Femur (tissue), 1 donor: ENCODE results near the gene ACTRT2.
A peak's percentile ranks its signal among the peaks of the same experiment; 100 is the strongest.

ENCODE experiments used
- DNase-seq: peaks from one replicate; pipeline ENCODE4 v3.0.0-alpha.2; 2017

ACTRT2 gene

DNA sequence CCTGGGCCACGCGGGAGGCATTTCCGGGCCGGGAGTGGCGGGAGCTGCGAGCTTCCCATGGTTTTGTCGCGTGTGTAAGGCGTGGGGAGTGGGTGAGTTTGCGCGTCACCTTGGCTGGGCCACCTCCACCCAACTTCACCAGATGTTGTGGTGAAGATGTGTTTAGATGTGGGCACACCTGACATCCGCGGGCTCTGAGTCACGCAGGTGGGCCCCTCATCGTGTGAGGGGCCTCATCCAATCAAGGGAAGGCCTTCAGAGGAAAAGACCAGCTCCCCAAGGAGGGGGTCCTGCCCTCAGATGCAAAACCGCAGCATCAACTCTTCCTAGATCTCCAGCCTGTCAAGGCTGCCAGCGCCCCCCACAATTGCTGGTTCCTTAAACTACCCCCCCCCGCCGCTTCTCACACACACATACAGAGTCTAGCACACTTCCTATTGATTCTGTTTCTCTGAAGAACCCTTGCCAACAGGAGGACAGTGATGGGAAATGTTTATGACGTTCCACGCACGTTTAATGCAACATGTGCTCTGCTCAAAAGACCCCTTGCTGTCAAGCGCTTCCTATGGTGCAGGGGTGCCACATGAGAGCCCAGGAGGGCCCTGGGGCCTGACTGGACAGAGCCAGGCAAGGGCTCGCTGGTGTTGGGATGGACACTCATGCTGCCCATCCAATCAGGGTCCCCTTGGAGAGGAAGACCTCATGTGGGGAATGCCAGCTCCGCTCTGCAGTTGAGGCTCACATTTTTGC lies 11.9 kb downstream of the ACTRT2 start:
- DNase-seq = no peak

DNA sequence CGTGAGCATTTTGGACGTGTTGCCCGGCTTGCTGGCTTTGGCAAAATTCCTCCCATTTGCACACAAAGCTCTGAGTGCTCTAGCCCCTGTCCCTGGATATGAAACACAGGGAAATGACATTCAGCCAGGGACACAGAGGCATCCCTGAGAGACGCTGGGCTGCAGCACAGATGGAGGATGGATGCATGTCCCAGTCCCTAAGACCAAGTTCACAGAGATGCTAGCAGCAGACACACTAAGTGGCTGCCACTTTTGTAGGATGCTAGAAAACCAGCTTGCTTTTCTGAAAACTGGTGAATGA lies 12.5 kb downstream of the ACTRT2 start:
- no peak for DNase-seq

DNA sequence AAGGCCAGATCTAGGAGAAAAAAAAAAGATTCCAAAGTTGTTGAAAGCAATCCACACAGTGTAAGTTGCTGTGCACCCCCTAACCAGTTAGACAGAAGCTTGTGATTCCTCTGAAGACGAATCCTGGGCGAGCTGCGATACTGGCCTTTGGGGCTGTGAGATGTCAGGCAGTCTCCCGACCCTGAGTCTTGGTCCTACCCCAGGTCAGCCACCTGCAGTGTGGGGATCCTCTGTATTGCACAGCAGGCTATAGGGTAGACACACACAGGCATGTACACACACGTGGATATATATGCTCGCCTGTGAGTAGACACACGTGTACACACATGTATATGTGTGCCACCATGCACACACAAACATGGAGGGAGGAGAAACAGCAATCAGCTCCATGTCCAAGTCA lies 12.9 kb downstream of the ACTRT2 start:
- DNase-seq = no peak

DNA sequence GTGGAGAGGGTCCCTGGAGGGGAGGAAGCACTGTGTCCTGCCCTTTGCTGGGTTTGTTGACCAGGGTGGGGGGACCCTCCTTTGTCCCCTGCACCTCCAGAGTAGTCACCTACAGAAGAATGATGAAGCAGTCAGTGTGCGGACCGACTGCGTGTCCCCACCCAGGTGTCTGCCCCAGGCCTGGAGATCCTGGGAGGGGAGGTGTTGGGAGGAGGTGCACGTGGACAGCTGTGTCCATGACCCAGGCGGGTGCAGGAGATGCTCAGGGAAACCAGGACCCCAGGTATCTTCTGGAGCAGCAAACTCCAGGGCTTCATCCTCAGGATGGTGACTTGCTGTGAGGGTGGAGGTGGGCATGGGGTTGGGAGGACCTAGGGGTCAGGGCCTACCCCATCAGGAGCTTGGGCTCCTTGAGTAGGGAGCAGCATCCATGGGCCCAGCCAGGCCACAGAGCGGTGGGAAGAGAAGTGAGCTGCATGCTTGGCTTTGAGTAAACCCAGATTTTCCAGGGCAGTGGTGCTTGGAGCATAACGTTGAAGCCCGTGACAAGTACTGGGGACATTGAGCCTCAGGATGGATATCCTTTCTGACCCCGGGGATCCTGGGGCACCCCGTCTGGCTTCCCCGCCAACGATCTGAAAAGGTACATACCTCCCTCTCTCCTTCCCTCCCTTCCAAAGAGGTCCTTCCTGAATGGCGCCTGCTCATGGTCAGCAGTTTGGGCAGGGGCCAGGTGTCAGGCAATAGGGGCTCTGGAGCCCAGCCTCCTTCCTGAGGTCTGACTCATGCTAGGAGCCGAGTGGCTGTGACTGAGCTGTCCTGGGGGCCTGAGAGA lies 13.7 kb downstream of the ACTRT2 start:
- no peak for DNase-seq

DNA sequence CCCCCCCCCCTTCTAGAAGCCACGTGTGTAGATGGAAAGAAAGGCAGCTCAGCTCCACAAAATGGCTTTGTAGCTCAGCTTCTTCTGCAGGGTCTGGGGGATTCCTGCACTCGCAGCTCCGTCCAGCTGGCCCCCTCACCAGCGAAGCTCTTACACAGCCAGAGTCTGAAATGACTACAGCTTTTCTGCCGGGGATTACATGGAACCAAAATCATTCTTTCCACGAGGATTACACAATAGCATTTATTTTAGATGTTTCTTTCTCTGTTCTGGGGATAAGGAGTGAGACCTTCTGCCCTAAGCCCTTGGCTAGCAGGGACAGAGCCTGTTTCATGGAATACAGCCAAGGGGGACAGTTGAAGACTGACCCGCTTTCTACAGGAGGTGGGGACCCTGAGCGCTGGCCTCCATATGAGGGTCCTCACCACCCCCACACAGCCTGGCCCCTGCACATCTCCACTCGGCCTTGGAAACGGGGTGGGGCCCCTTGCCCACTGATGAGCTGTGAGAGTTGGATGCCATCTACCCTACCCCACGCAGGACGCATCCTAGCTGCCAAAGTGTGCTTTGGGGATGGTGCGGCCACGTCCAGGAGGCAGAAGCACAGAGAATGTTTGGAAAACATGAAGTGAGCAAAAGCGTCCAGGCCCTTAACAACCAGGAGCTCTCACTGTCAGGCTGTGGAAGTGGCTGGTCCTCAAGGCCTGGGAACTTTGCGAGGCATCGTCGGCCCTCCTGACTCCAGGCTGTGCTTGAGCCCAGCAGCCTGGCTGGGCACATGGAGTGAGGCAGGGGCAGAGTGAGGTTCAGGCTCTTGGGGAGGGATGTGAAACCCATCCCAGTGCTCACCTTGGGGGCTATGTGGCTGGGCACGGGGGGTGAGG lies 14.5 kb downstream of the ACTRT2 start:
- DNase-seq = peak; percentile 55

DNA sequence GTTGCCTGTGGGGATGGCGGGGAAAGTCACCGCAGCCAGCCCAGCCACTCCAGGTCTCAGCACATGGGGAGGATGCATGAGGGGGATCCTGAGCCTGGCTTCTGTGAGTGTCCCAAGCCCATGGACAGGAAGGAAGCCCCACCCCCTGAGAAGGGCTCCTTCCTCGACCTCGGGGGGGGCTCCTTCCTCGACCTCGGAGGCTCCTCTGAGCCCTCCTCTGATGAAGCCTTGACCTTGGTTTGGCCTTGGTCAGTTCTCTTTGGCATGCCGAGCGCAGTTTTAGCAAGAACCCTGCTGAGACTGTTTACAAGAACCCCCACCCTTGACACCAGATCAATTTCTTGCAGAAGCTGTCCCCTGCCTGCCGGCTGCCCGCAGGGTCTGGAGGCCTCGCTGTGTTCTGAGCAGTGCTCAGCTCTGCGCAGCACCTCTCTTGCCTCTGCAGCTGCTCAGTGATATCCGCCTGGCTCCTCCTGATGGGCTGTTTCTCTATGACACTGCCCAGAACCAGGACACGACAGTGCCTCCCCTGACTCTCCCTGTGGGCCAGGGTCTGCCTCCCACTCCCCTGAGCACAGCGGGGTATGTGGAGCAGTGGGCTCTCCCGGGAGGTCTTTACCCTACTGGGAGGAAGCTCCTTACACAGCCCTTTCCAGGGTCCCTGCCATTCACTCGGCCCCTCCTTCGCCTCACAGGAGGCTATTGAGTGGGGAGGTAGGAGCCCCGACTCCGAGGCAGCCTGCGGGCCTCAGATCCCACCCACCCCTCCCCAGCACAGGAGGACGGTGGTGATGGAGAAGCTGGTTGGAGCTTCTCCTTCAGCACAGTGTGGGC lies 15.4 kb downstream of the ACTRT2 start:
- peak; percentile 14 for DNase-seq

DNA sequence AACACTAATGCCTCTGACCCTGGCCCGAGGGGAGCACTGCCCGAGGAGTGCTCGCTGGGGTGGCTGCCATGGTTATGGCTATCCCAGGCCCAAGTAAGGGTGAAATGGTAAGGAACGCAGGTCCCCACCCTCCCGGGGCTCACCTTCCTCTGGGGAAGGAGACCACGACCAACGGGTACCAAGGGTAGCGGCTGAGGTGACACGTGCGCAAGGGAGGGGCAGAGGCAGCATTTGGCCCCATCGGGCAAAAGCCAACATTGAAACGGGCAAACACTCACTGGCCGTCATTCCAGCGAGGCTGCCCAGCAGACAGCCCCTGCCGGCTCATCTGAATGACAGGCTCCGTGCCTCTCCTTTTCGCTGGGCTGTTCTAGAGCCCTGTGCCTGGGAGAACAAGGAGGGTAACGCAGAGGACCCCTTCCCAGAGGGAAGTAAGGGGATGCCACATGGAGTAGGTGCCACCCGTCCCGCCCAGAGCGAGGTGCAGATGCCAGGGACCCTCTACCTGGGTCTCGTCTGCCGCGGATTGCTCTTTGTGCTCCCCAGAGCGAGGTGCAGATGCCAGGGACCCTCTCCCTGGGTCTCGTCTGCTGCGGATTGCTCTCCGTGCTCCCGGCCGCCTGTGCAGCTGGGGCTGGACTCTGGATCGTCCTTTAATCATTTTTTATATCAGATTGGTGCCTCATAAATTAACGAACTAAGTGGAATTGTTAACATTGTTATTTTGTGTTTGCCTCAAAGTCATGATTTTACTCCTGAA lies 16.2 kb downstream of the ACTRT2 start:
- DNase-seq = no peak

DNA sequence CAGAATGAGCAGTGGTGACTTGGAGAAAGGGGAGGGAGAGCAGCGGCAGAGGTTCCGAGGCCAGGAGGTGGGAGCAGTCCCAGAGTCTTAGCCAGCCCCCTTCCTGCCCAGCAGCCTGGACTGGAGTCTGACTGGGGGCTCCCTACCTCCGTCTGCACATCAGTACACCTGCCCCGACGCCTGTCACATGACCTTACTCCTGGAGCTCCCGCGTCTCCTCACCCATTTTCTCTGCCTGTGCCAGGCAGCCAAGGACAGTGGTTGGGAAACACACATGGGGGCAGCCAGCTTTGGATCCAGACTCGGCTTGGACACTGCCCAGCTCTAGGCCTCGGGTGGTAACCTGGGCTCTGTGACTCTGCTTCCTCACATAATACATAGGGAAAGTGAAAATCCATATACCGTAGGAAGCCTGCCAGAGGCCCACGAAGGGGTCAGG lies 16.9 kb downstream of the ACTRT2 start:
- DNase-seq = no peak

DNA sequence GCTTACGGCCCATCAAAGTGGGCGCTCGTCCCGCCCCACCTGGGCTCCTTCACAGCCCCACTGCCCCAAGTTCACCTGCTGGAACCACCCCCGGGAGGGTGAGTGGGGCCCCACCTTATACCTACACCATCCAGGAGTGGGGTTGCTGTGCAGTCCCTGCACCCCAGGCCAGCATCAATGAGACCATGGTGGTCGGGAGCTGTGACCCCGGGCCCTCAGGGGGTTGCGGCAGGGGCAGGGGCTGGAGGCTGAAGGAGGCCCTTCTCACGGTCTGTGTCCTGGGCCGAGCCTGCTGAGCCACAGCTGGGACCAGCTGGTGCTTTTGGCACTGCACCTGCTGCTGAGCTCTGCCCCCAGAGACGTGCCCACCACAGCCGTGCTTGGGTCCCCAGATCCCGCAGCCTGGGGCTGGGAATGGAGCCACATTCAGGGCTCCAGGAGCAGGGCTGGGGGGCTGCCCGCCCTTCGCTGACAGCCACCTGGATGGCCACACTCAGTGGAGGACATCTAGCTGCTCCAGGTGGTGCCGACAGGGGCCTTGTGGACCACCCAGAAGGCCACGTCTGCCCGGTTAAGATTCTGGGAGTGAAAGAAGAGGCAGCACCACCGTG lies 17.4 kb downstream of the ACTRT2 start:
- DNase-seq = peak; percentile 18

DNA sequence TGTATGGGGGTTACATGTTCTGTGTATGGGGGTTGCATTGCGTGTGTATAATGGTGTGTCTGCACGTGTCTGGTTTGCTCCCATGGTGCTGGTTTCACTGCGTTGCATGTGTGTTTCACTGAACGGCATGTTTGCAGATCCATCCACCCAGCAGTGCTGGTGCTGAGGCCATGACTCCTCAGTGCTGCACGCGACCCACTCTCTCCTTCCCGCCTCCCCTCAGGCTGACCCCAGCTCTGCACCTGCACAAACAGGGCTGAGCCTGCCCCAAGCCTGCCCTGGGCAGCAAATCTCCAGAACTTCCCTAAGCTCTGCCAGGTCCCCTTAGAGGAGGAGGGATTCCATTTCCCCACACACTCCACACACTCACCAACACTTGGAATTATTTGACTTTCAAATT lies 18.7 kb downstream of the ACTRT2 start:
- no peak for DNase-seq

DNA sequence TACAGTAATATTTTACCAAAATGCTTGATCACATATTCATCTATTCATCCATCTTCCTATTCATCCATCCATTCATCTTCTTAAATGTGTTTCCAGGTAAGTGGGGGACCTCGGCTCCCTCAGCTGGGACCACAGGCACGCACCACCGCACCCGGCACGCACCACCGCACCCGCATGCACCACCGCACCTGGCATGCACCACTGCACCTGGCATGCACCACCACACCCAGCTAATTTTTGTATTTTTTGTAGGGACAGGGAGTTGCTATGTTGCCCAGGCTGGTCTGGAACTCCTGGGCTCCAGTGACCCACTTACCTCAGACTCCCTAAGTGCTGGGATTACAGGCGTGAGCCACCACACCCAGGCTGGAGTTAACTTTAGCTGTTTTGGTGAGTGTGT lies 21.2 kb downstream of the ACTRT2 start:
- DNase-seq = no peak

DNA sequence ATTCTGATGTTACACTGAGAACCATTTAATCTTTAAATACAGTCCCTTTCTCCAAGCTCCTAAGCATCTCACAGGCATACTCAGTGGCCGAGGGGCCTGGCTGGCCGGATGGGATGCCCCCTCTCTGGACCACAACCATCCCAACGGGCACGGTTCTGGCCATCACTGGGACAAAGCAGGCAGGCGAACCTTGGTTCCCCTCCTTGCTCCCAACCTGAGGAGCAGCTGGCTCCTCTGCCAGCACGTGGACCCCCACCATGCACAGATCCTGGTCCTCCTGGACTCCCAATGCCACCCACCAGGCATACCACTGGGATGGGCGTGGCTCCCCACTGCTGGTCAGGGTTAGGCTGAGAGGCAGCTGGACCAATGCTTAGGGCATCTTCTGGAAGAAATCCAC lies 27.9 kb downstream of the ACTRT2 start:
- no peak for DNase-seq

DNA sequence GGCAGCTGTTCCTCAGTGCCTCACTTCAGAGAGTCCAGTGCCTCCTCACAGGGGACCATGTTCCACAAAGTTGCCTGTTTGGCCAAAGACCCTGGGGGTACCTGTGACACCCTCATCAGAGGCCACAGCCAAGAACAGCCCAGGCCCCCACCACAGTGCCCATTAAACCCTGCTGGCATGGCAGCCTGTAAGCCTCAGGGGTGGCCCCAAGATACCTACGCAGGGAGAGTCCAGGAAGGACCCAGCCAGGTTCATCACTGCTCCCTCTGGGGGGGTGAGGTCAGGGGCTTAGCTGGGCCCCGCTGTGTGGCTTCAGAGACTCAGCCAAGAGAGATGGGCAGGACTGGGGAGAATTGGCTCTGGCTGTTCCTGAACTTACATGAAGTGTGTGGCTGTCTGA lies 28.6 kb downstream of the ACTRT2 start:
- no peak for DNase-seq

DNA sequence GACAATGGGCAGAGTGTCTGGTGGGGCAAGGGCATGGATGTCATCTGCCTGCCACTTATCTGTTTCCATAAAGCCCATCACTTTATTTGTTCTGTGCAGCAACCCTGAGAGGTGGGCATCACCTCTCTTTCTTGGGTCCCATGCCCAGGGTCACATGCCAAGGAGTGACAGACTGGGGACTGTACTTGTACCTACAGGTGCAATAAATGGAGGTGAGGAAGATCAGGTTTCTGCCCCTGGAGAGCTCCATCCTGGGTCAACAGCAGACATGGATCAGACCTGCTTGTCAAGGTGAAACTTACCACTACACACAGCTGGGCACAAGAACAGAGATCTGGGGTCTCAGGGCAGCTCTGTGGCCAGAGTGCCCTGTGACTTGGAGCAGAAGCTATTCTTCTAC lies 29.3 kb downstream of the ACTRT2 start:
- DNase-seq = no peak

DNA sequence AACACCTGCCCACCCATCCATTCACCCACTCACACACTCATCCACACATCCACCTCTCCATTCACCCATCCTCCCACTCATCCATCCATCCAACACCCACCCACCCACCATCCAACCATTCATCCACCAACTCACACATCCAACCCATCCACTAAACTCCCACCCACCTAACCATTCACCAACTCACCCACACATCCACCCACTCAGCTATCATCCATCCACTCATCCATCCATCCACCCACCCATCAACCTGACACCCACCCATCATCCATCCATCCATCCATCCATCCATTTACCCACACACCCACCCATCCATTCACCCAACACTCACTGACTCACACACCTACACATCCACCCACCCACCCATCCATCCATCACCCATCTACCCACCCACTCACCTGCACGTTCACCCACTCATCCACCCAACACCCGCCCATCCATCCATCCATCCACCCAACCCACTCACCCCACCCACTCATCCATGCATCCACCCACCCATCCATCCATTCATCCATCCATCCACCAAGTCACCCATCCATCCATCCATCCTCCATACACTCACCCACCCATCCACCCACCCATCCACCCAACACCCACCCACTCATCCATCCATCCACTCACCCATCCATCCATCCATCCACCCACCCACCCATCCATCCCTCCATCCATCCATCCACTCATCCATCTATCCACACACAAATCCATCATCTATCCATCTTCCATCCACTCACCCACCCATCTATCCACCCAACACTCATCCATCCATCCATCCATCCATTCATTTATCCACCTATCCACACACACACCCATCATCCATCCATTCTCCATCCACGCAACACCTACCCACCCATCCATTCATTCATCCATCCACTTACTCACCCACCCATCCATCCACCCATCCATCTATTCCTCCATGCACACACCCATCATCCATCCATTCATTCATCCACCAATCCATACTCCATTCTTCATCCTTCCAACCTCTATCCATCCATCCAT lies 30.3 kb downstream of the ACTRT2 start:
- DNase-seq = no peak

DNA sequence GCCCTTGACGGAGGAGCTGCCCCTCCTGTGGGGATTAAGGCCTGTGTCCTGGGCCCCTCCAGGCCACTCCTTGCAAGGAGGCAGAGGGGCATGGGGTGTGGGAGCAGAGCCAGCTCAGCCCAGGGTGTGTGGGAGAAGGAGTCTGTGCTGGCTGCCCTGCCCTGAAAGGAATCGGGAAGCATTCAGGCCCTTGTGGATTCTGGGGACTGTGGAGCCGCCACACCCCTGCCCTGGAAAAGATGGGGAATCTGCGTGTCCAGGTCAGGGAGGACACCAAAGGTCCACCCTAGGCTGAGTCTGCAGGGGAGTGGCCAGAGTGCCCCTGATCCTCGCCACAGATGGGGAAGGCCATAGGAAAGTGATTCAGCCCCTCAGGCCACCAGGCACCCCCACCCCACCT lies 31.2 kb downstream of the ACTRT2 start:
- DNase-seq = no peak

DNA sequence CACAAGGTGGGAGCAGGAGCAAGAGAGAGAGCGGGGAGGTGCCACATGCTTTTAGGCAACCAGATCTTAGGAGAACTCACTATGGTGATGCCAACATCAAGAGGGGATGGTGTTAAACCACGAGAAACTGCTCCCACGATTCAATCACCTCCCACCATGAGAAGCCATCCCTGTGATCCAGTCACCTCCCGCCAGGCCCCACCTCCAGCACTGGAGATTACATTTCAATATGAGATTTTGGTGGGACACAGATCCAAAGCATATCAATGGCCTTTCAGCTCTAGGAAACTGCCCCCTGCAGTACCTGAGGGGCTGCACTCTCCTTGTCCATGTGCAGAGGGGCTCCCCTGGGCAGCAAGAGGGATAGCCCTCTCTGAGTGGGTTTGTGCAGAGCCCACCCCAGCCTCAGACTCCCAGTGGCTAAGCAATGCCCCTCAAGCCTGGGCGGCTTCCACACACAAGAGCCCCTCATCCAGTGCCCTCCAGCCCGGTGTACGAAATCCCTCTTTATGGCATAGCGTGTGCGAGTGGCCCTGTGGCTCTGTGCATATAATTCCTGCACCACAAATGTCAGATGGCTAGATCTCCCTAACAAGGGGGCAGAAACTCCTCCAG lies 32.2 kb downstream of the ACTRT2 start:
- DNase-seq = no peak

DNA sequence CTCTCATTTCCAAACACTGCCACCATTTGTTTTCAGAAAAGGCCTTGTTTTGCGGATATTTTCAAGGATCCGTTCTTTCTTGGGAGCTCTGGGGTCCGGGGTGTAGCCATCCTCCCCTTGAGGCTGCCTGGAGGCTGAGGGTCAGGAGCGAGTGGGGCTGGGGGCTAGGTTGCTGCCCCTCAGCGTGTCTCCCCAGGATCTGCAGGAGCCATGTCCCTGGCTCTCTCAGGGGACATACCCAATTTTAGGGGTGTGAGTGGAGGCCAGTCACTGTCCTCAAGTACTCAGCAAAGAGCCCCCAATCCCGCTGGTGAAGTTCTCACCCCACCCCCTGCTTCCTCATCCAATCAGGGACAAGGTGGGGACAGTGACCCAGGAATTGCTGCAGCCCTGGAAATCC lies 32.7 kb downstream of the ACTRT2 start:
- DNase-seq = no peak

DNA sequence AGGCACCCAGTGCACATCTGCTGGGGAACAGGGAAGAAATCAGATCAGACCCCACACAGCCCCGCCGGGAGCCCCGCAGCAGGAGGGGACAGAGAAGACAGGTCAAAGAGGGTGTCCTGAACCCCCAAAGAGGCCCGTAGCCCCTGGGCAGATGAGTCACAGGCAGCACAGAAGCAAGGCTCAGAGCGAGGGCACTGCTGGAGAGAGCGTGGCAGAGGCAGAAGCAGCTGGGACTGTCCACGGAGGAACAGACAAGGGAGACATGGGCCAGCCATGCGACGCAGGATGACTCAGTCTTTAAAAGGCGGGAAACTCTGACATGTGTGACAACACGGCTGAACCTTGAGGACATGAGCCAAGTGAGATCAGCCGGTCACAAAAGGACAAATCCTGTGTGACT lies 33.2 kb downstream of the ACTRT2 start:
- no peak for DNase-seq

DNA sequence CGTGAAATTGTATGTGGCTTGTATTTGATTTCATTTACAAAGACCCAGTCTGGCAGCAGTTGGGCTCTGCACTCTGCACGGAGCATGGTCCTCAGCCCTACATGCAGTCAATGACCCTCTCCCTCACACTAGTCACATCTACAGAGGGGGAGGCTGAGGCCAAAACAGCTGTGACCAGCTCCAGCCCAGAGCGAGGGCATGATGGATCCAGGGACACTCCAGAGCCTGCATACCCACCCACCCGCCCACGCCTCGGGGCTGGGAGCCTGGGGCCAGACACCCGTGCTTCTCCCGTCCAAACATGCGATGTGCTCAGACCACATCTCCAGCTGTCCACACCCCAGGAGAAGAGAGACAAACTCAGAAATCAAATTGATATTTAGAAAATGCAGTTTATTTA lies 33.8 kb downstream of the ACTRT2 start:
- DNase-seq = no peak
